Skin of body (tissue), 2 donors: ENCODE measurements around the gene RERG. TPM values are rescaled to one million over a fixed set of nuclear protein-coding genes. Genes with fewer than 3 reads are reported as not detected.

Source experiments
- DNase-seq: peaks from one replicate; lab custom pipeline; 2025; lab: John Stamatoyannopoulos, UW
- total RNA-seq: library from RNA; depleted of rRNA; stranded (reverse); fragments of >200 nt; gene quantifications from one replicate; pipeline ENCODE4 v1.2.3, GENCODE V29; 2014

The RERG gene
- total RNA-seq, 1 donor from 2014 or later = 18.6 TPM

GRCh38 chr12:15218794-15219193 lies 2.4 kb downstream of the RERG start:
- DNase-seq = no peak

GRCh38 chr12:15216036-15216889 lies 5.0 kb downstream of the RERG start:
- no peak for DNase-seq

- no peak for DNase-seq
Measured at GRCh38 chr12:15214851-15215601, 6.2 kb downstream of the RERG start.

- DNase-seq = no peak
Measured at GRCh38 chr12:15212930-15213329, 8.3 kb downstream of the RERG start.

GRCh38 chr12:15209782-15210181 lies 11.4 kb downstream of the RERG start:
- DNase-seq = peak; percentile 71

- DNase-seq = no peak
Measured at GRCh38 chr12:15208871-15209656, 12.2 kb downstream of the RERG start.

- no peak for DNase-seq
Measured at GRCh38 chr12:15208140-15208539, 13.1 kb downstream of the RERG start.

GRCh38 chr12:15206831-15207389 lies 14.3 kb downstream of the RERG start:
- no peak for DNase-seq

- DNase-seq = no peak
Measured at GRCh38 chr12:15206338-15206737, 14.9 kb downstream of the RERG start.

- no peak for DNase-seq
Measured at GRCh38 chr12:15205341-15206010, 15.7 kb downstream of the RERG start.

- no peak for DNase-seq
Measured at GRCh38 chr12:15201456-15201855, 19.8 kb downstream of the RERG start.

- no peak for DNase-seq
Measured at GRCh38 chr12:15201056-15201455, 20.2 kb downstream of the RERG start.

GRCh38 chr12:15200641-15201040 lies 20.6 kb downstream of the RERG start:
- DNase-seq = peak; percentile 71

- DNase-seq = no peak
Measured at GRCh38 chr12:15199930-15200329, 21.3 kb downstream of the RERG start.

GRCh38 chr12:15196678-15197505 lies 24.3 kb downstream of the RERG start:
- peak; percentile 70 for DNase-seq

GRCh38 chr12:15196221-15196620 lies 25.0 kb downstream of the RERG start:
- DNase-seq = no peak

- DNase-seq = no peak
Measured at GRCh38 chr12:15194456-15195368, 26.5 kb downstream of the RERG start.

GRCh38 chr12:15193946-15194345 lies 27.3 kb downstream of the RERG start:
- DNase-seq = peak; percentile 21

GRCh38 chr12:15192720-15193119 lies 28.5 kb downstream of the RERG start:
- no peak for DNase-seq
